Upper lobe of left lung (tissue), 6 donors: Measurements from ENCODE around the gene ERF. TPM values are rescaled to one million over a fixed set of nuclear protein-coding genes. Genes with fewer than 3 reads are reported as not detected.

Experiments
- ATAC-seq, 2 donors: fragments of 200-7000 bp; cut with Tn5 transposase; one replicate each; pipeline ENCODE4 v1.9.1; 2022; ENCODE audit warnings: mild to moderate bottlenecking in 2 of 2, moderate library complexity in 2 of 2; ENCODE audit not compliant: low FRiP score in 2 of 2
- DNase-seq, 2 donors: peaks; one replicate each; pipeline ENCODE4 v3.0.0-alpha.2; 2019 to 2020
- H3K27ac ChIP-seq, 4 donors: fragments of 200-600 bp; sonication (generic); one replicate each; pipeline ENCODE4 v1.5.1; 2016 to 2019
- H3K27me3 ChIP-seq, 4 donors: fragments of 200-600 bp; sonication (generic); one replicate each; pipeline ENCODE4 v1.5.1; 2017 to 2019
- H3K36me3 ChIP-seq, 4 donors: fragments of 200-600 bp; sonication (generic); one replicate each; pipeline ENCODE4 v1.5.1; 2016 to 2019
- H3K4me1 ChIP-seq, 4 donors: fragments of 200-600 bp; sonication (generic); one replicate each; pipeline ENCODE4 v1.5.1; 2018 to 2019
- H3K4me3 ChIP-seq, 4 donors: fragments of 200-600 bp; sonication (generic); one replicate each; pipeline ENCODE4 v1.5.1; 2017 to 2019; ENCODE audit warnings: mild to moderate bottlenecking in 2 of 4, moderate library complexity in 1 of 4
- H3K9me3 ChIP-seq, 4 donors: fragments of 200-600 bp; sonication (generic); one replicate each; pipeline ENCODE4 v1.5.1; 2018 to 2019
- CTCF ChIP-seq, 6 experiments: fragments of 450-650 bp in 4 of 6; fragments of 200-600 bp in 2 of 6; sonication (generic) in 2 of 6; IDR thresholded peaks; one replicate each; pipeline ENCODE4 v1.5.1; 2016 to 2019; ENCODE audit warnings: antibody characterized with exemption in 6 of 6
- EP300 ChIP-seq, 4 donors: sonication (generic); formaldehyde crosslinking; IDR thresholded peaks; one replicate each; pipeline ENCODE4 v1.5.1; 2017; ENCODE audit warnings: antibody characterized with exemption in 4 of 4, control low read depth in 2 of 4
- POLR2A ChIP-seq, 4 donors: fragments of 450-650 bp; IDR thresholded peaks; one replicate each; pipeline ENCODE4 v1.5.1; 2016 to 2017; ENCODE audit warnings: antibody characterized with exemption in 4 of 4, mild to moderate bottlenecking in 2 of 4
- POLR2AphosphoS5 ChIP-seq, 2 donors: sonication (generic); formaldehyde crosslinking; IDR thresholded peaks; one replicate each; pipeline ENCODE4 v1.5.1; 2017; ENCODE audit warnings: antibody characterized with exemption in 2 of 2
- WGBS, 2 donors: methylation state at CpG; one replicate each; pipeline ENCODE4 v1.1.5; 2017 to 2018; 5-methylcytosine and 5-hydroxymethylcytosine counted together
- total RNA-seq, 6 donors: library from RNA; depleted of rRNA in 4 of 6; stranded (reverse); fragments of >200 nt in 4 of 6; gene quantifications; one replicate each; pipeline versions ENCODE4 v1.1.0 to v1.2.1, GENCODE V29; 2016 to 2021
- donor health status: DM: no; HTN: no; CAD: no; lungs with moderate emphysema.
- donor health status: DM: no; HTN: yes; CAD: no; lungs with severe emphysema.

The ERF gene
- total RNA-seq, 6 donors from 2014 or later = 13.6 to 59.4 (median 32.5) TPM

GRCh38 chr19:42198676-42199439 lies 56.1 kb downstream of the ERF start:
- DNase-seq (peak in 1 of 2 donors; percentile 46), ATAC-seq (peak in 1 of 2 donors; percentile 1)
- H3K27ac ChIP-seq = peak overlapping the region; percentile 84 to 93 (median 87)
- no peaks in the 10 kb centered on the region for H3K27me3 ChIP-seq
- 50 to 65% methylated on average over 5 to 7 of the region's 7 CpGs for WGBS, 2 donors
- TF ChIP-seq POLR2A (IDR thresholded peaks at IDR 0.05) = no peak
- no peak for TF ChIP-seq CTCF (IDR thresholded peaks at IDR 0.05)
- TF ChIP-seq POLR2AphosphoS5 (IDR thresholded peaks at IDR 0.05) = peak in 1 of 2 donors; percentile 41
- no peak for TF ChIP-seq EP300 (IDR thresholded peaks at IDR 0.05)
- peak overlapping the region in 3 of 4 donors; percentile 1 to 37 (median 16) for H3K4me3 ChIP-seq
- peaks cover 24 to 63% (median 54%) of the 10 kb centered on the region in 4 donors for H3K4me1 ChIP-seq
- H3K36me3 ChIP-seq = peaks cover 10 to 61% (median 36%) of the 10 kb centered on the region in 4 donors
- no peaks in the 10 kb centered on the region for H3K9me3 ChIP-seq

Other genes starting within 250 kb of the ERF start
- 1 to 10 TPM in 2 of 6 donors, under 1 TPM in 3, not detected in 1; 0.15 to 2.7 (median 0.54) TPM for gene GRIK5, start 184.9 kb downstream of the ERF start, total RNA-seq
- gene ZNF574, start 179.0 kb downstream of the ERF start, total RNA-seq = 10 to 100 TPM in 4 of 6 donors, 1 to 10 TPM in 2; 9.2 to 26.4 (median 13.3) TPM
- 10 to 100 TPM in 1 of 6 donors, 1 to 10 TPM in 5; 1.3 to 12.0 (median 5.0) TPM for gene POU2F2, start 122.7 kb downstream of the ERF start, total RNA-seq
- gene DEDD2, start 37.5 kb downstream of the ERF start, total RNA-seq = 100 to 1,000 TPM in 1 of 6 donors, 10 to 100 TPM in 5; 38.6 to 154 (median 51.2) TPM
- 10 to 100 TPM in 4 of 6 donors, 1 to 10 TPM in 2; 7.9 to 13.8 (median 11.4) TPM for gene ZNF526, start 34.8 kb downstream of the ERF start, total RNA-seq
- 10 to 100 TPM; 33.2 to 46.9 (median 39.1) TPM for gene GSK3A, start 12.5 kb downstream of the ERF start, total RNA-seq
- gene CIC, start 14.1 kb upstream of the ERF start, total RNA-seq = 100 to 1,000 TPM in 1 of 6 donors, 10 to 100 TPM in 5; 52.6 to 170 (median 77.7) TPM
- 1 to 10 TPM in 1 of 6 donors, under 1 TPM in 2, not detected in 3; 0.40 to 1.4 (median 0.61) TPM for gene PRR19, start 47.0 kb upstream of the ERF start, total RNA-seq
- 10 to 100 TPM; 13.6 to 21.2 (median 18.8) TPM for gene PAFAH1B3, start 47.5 kb upstream of the ERF start, total RNA-seq
- gene TMEM145, start 58.2 kb upstream of the ERF start, total RNA-seq = under 1 TPM in 3 of 6 donors, not detected in 3; 0.34 to 0.79 (median 0.49) TPM
- 10 to 100 TPM; 13.7 to 30.7 (median 17.8) TPM for gene MEGF8, start 70.5 kb upstream of the ERF start, total RNA-seq
- 10 to 100 TPM in 1 of 6 donors, under 1 TPM in 2, not detected in 3; 0.46 to 32.5 (median 0.94) TPM for gene CNFN, start 135.2 kb upstream of the ERF start, total RNA-seq
- gene LIPE, start 172.3 kb upstream of the ERF start, total RNA-seq = 1 to 10 TPM; 1.3 to 6.2 (median 4.2) TPM
- 100 to 1,000 TPM in 3 of 6 donors, 10 to 100 TPM in 3; 31.4 to 155 (median 92.3) TPM for gene CXCL17, start 187.8 kb upstream of the ERF start, total RNA-seq